NCI-H526 (cell line): Measurements from ENCODE around the gene CFAP157.
"Not testable (repeated sequence)": the region's sequence is repeated elsewhere in the genome, so short reads cannot be mapped to it uniquely, and the experiment has no call there.

Experiments
- DNase-seq, 2 experiments: peaks; one replicate each; lab custom pipeline; 2025; lab: John Stamatoyannopoulos, UW

CFAP157 gene

GRCh38 chr9:127735530-127736185 is 28.9 kb downstream of the CFAP157 start:
- no peak for DNase-seq

DNA sequence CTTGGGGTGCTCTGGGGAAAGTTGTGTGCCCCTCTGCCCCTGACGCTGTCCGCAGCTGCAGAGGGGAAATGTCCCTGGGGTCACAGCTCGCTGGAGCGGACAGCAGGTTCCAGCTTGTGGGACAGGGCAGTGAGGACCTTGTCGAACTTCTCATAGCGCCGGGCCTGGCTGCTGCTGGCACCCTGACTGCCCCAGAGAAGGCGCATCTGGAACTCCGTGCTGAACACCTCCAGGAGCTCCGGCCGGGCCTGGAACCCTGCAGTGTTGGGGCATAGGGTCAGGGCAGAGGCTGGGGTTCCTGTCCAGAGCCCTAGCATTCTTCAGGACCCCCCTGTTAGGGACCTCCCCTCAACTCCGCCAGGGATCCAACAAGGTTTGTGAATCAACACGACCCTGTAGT is 31.9 kb downstream of the CFAP157 start:
- no peak for DNase-seq

GRCh38 chr9:127739614-127740330 is 33.0 kb downstream of the CFAP157 start:
- DNase-seq, result no peak

GRCh38 chr9:127741831-127742434 is 35.1 kb downstream of the CFAP157 start:
- DNase-seq, result peak; percentile 17 to 65

DNA sequence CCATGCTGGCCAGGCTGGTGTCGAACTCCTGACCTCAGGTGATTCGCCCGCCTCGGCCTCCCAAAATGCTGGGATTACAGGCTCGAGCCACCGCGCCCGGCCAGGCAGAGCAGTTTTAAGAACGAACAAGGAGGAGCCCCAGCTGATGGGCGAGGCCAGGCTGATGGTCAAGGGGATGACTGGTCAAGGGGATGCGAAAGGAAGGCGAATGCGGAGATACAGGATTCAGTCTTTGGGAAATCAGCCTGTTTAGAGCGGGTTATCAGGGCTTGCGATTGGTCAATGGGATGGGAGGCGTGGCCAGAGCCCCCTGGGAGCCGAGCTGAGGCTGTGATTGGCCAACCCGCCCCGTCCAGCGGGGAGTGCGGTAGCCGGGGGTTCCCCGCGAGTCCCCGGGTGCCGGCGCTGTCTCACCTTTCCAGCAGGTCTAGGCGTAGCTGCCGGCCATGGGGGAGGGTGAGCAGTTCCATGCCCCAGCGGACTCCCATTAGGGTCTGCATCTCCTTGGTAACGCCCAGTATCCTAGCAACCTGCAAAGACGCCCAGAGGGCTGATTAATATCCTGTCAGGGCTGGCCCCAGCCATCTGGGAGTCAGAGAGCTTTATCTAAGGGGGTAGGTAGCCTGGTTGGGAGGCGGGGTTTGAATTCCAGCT is 35.8 kb downstream of the CFAP157 start:
- DNase-seq, result peak; percentile 78 to 83

DNA sequence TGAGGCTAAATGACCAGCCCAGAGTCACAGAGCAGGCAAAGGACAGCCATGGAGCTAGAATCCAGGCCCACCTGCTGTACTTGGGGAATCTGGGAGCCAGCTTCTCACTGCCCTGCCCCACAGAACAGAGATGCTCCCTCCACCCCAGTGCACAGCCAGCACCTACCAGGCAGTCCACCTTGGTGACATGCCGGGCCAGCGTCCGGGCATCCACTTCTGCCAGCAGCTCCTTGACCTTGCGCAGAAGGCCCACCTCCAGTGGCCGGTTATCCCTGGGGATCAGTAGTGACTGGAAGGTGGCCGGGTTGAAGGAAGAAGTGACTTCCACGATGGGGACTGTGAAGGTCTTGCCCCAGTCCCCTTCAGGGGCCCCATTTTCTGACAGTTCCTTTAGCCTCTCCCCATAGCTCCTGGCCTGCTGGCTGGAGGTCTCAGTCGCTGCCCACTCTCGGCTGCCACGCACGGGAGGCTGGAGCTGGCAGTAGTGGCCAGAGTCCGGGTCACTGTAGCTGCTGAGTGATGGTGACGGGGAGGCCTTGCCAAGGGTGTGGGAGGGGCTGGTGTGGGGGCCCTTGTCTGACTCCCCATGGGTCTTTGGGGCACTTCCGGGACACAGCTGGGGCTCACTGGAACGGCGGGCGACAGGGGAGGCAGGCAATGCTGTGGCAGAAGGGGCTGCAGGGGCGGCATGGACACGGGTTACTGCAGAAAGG is 37.8 kb downstream of the CFAP157 start:
- no peak for DNase-seq

DNA sequence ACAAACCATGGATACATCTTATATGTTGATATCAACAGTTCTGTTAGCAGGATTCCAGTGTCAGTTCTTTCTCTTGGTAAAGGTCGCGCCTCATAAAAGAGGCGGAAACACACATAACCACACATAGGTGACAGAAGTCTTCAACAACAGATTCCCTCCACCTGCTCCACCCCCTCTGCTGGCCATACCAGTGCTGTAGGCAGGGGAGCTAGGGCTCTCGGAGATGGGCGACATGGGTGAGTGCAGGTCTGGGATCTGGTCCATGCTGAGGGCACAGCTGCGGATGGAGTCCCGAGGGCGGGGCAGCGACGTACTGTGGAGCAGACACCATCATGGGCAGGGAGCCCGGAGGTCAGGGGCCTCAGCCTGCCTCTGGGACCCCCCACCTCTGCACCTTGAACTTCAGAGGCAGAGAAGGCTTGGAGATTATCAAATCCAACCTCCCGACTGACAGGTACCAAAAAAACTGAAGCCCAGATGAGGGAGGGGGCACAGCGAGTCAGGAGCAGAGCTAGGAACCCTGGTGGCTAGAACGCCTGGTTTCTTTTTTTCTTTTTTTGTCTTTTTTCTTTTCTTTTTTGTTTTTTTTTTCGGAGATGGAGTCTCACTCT is 40.3 kb downstream of the CFAP157 start:
- DNase-seq, result no peak

GRCh38 chr9:127749090-127749787 is 42.5 kb downstream of the CFAP157 start:
- no peak for DNase-seq

DNA sequence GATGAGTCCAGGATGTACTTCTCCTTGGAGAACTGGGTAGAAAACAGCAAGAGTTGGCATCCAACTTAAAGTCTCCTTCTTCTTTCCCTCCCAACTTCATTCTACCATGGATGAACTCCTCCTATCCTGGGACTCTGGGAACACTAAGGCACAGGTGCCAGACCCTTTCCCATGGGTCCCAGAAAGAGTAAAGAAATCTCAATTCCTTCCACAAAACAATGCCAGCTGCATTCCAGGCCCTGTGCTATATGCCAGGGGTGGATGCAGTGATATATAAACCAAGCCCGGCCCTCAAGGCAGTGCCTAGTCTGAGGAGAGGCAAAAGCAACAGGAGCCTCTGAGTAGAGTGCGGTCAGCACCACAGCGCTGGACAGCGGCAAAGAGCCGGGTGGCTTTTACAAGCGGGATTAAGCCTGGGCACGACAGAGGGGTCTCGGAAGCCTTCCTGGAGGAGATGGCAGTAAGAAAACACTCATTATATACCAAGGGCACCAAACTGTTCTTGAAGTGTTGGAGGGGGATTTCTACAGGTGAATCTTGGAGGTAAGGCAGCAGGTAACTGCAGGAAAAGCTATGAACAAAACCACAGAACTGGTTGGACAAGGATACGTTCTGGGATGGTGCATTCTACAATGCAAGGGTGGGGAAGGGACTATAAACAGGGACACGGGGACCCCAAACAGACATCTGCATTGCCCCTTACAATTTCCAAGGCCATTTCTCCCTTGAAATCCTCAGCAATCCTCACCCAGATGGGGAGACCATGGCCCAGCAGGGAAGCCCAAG is 44.7 kb downstream of the CFAP157 start:
- no peak for DNase-seq

DNA sequence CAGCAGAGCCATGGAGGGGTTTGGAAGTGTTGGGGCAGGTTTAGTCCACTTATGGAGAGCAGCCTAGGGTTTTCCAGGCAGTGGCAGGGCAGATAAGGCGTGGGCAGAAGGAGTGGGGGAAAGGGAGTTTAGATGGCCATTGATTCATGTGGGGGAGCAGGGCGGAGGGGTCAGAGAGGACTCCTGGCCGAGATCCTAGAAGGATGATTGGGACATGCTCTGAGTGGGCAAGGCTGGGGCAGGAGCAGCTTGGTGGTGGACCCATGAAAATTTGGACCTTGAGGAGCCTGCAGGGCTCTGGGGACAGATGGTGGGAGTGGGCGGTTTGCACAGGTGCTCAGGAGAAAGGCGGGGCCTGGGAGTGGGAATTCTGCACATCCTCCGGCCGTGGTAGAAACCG is 46.4 kb downstream of the CFAP157 start:
- no peak for DNase-seq

GRCh38 chr9:127753622-127754021 is 46.8 kb downstream of the CFAP157 start:
- no peak for DNase-seq

DNA sequence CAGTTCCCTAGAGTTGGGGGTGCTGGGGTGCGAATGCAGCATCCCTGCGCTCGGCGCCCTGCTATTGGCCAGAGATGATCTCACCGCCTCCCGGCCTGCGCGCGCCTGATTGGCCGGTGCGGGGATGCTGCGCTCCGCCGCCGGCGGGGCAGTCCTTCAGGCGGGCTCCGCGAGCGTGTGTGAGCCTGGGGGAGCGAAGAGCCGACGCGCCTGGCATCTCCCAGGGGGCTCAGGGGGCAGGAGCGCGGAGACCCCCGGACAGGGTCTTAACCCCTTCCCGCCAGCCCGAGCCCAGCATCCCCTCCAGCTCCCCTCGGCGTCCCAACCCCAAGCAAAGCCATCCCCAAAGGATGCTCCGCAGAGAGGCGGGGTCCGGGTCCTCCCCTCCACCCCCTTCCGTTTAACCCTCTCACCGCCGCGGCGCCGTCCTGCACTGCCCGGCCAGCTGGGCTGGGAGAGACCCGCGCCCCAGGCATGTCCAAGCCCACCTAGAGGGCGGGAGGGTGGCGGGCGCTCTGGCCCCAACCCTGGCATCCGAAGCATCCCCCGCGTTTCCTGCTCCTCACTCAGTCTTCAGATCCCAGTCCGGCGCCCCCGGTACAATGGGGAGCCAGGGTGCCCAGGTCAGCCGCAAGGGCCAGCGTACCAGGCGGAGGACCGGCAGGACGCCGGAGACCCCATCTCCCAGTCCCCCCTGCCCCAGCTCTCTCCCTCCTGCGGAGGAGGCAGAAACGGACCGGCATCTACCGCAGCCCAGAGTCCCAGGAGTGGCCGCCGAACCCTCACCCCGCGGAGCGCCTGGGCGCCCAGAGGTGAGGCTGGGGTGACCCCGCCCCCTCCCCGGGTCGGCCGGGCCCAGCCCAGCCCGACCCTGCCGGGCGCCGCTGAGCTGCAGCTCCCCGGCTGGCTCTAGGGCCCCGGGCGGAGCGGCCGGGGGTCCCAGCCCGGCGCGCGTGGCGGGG is 47.6 kb downstream of the CFAP157 start:
- peak in 1 of 2 experiments; percentile 34 for DNase-seq

- no peak for DNase-seq
Observed at GRCh38 chr9:127755061-127756060, 48.6 kb downstream of the CFAP157 start.

DNA sequence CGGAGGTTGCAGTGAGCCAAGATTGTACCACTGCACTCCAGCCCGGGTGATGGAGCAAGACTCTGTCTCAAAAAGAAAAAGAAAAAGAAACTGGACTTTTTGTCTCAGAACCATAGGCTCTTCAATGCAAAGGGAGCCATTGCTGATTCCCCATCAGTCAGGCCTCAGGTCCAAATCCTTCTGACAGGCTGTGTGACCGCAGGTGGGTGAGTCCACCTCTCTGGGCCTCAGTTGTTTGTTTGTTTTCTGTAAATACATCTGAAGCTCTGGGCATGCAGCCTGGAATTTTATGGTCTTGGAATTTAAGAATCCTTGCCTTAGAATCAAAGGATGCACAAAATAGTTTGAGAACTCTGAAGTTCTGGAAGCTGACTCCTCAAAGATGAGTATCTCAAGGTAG is 49.4 kb downstream of the CFAP157 start:
- no peak for DNase-seq

DNA sequence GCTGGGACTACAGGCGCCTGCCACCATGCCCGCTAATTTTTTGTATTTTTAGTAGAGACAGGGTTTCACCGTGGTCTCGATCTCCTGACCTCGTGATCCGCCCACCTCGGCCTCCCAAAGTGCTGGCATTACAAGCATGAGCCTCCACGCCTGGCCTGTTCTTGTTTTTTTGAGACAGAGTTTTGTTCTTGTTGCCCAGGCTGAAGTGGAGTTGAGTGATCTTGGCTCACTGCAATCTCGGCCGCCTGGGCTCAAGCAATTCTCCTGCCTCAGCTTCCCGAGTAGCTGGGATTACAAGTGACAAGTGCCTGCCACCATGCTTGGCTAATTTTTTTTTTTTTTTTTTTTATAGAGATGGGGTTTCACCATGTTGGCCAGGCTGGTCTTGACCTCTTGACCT is 50.0 kb downstream of the CFAP157 start:
- DNase-seq, result not testable (repeated sequence)

- no peak for DNase-seq
Observed at GRCh38 chr9:127758843-127759242, 52.1 kb downstream of the CFAP157 start.

GRCh38 chr9:127761061-127761460 is 54.3 kb downstream of the CFAP157 start:
- DNase-seq, result no peak

GRCh38 chr9:127761491-127761956 is 54.7 kb downstream of the CFAP157 start:
- no peak for DNase-seq
